Glomerular endothelial cell (primary cell): Measurements from ENCODE around the gene ATRIP. TPM values are rescaled to one million over a fixed set of nuclear protein-coding genes. Genes with fewer than 3 reads are reported as not detected.
"Not testable (repeated sequence)": the region's sequence is repeated elsewhere in the genome, so short reads cannot be mapped to it uniquely, and the experiment has no call there.

ENCODE experiments used
- DNase-seq: peaks from one replicate; pipeline ENCODE4 v3.0.0-alpha.2; 2011; ENCODE audit warnings: low read depth, low spot score; ENCODE audit errors: extremely low read depth
- total RNA-seq: library from RNA; depleted of rRNA; stranded (reverse); fragments of >200 nt; gene quantifications from 2 replicates; pipeline ENCODE4 v1.2.3, GENCODE V29; 2015

ATRIP gene
- total RNA-seq, 1 donor from 2014 or later = 8.6 TPM

DNA sequence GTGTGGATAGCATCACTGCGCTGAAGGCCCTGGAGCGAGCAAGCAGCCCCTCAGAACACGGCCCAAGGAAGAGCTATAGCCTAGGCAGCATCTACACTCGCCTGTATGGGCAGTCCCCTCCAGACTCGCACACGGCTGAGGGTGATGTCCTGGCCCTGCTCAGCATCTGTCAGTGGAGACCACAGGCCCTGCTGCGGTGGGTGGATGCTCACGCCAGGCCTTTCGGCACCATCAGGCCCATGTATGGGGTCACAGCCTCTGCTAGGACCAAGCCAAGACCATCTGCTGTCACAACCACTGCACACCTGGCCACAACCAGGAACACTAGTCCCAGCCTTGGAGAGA, 20.5 kb downstream of the ATRIP start:
- no peak for DNase-seq

DNA sequence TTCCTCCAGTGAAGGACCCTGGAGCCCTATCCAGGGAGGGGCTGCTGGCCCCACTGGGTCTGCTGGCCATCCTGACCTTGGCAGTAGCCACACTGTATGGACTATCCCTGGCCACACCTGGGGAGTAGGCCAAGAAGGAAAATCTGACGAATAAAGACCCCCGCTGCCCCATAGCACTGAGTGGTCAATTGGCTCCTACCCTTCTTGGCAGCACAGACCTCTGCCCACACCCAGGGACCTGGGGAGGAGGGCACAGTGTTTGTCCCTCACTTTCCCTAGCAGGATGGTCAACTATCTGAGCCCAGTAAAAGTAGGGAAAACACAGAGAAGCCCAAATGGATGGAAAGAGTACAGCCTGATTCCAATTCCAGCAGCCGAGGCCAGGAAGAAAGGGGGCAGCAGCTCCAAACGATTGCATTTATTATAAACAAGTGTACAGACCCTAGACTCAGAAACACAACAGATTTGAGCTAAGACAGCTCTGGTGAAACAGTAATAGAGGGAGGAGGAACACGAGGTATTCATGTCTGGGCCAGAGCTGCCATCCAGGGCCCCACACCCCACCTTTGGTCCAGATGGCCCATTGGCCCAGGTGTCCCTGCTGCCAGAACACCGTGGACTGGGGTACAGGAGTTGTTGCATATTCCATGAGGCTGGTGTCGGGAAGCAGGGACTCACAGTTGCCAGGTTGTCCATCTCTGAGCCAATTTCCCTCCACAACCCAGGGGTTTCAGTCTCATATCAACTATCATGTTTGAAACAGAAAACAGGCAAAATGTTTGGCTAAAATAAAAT, 21.1 kb downstream of the ATRIP start:
- no peak for DNase-seq

DNA sequence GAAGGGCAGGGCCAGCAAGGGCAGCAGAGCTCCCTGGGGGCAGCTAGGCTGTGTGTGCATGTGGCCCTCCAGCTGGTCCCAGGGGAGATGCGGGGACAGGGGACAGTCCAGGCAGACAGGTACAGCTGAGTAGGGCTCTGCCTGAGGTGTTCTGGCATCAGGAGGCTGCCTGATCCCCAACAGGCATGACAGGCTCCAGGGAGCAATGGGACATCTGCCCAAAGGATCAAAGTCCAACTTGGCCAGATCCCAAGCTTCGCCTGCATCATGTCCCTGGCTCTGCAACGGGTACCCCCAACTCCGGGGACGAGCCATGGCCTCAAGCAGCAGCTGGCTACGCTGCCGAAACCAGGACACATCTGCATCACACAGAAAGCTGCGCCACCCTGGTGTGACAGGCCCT, 21.8 kb downstream of the ATRIP start:
- DNase-seq = no peak

DNA sequence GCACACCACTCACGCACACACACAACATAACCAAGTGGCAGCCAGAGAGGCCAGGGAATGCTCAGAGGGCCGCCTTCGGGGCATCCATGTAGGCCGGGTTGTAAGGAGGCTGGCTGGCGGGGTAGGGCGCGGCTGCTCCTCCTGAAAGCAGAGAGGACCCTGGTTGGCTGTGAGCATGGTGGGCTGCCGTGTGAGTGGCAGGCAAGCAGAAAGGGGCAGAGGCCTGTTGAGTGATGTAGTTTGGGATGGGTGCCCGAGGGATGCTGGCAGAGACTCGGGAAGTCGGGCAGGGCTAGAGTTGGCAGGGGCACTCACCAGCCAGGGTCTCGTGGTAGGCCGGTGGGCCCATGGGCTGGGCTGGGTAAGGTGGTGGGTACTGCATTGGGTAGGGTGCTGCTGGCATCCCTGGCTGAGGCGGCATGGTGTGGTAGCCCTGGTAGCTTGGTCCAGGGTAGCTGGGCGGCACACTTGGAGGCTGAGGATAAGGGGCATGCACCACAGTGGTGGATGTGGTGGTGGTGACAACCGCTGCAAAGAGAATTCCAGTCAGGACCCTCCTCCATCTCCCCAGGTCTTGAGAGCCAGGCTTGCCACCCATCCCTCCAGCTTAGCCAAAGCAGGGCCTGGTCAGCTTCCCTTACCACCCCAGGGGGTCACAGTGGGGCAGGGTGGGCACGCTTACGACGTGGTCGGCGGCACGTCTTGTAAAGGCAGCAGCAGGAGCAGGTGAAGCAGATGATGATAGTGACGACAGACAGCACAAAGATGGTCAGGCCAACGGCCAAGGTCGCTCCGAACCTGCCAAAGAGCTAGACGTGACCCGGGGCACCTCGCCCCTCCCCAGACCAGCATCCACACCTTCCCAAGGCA, 22.7 kb downstream of the ATRIP start:
- no peak for DNase-seq

DNA sequence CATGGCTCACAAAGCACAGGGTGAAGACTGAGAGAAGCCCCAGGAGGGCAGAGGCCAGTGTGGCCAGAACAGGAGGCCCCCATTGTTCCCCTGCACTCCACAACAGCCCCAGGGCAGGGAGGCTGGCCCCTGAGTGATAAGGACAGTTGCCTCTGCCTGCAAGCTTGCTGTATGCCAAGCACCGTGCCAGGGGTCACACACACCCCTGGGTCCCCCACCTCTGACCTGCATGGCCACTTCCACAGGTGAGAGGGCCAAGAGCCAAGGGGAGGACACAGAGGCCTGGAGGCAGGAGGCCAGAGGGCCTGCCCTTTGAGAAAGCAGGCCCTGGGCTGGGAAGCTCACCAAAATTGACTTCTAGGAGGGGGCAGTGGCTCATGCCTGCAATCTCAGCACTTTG, 23.7 kb downstream of the ATRIP start:
- DNase-seq = no peak

DNA sequence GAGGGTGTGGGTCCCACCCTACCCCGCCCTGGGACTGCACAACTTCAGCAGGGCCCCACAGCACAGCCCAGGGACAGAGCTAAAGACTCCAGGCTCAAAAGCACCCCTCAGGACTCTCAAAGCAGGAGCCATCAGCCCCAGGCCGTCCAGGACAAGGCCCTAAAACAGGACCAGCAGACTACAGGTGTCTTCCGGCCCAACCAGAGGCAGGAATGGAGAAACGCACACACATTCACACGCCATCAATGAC, 26.1 kb downstream of the ATRIP start:
- DNase-seq = no peak

DNA sequence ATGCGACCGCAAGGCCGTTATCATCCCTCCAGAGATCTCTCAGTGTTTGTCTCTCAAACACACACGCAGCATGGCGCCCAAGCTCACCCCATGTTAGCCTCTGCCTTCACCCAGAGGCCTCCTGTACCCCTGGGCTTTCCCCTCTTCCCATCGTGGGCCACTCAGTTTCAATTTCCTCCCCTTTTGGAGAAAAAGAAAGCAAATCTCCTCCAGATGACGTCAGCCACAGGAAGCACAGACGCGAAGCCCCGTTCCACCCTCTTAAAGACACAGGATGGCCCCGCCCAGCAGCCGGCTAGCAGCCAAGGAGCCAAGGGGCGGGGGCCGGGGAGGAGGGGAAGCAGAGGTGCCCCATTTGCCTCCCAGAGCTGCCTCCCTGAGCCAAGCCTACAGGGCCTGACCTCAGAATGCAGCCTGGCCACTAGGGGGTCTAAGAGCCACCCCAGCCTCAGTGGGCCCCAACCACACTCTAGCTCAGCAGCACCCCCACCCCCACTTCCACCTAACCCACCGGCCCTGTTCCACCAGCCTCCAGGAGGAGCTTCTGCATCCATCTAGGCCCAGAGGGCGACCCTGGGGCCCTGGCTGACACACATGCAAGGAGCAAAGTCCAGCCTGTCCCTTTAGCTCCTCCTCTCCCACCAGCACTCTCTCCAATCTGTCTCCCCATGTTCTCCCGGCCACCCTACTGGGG, 26.5 kb downstream of the ATRIP start:
- peak; percentile 72 for DNase-seq

DNA sequence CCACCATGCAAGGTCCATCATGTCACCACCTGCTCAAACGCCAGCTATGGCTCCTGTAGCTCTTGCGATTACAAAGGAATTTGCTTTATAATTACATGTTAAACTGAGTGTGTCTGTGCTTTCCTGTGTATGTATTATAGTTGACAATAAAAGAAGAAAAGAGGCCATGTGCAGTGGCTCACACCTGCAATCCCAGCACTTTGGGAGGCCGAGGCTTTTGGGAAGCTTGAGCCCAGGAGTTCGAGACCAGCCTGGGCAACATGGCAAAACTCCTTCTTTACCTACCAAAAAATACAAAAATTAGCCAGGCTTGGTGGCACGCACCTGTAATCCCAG, 27.0 kb downstream of the ATRIP start:
- no peak for DNase-seq

DNA sequence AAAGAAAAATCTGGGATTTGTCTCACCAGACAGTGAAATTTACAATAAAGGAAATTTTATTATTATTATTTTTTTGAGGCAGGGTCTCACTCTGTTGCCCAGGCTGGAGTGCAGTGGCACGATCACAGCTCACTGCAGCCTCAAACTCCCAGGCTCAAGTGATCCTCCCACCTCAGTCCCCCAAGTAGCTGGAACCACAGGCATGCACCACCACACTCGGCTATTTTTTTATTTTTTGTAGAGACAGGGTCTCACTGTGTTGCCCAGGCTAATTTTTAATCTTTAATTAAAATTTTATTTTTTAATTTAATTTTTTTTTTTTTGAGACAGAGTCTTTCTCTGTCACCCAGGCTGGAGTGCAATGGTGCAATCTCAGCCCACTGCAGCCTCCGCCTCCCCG, 27.5 kb downstream of the ATRIP start:
- not testable (repeated sequence) for DNase-seq

DNA sequence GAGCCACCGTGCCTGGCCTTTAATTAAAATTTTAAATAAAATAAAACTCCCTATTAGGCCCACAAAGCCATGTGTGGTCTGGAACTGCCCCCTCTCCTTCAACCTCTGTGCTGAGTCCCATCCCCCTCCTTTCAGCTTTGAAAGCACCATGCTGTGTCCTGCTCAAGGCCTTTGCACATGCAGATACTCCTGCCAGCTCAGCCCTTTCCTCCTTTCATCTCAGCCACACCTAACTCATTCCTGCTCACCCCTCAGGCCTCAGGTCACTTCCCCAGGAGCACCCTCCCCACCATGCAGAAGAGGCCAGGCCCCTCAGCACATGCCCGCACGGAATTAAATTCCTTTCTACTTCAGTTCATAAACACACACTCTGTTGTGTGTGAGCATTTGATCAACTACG, 28.1 kb downstream of the ATRIP start:
- no peak for DNase-seq

DNA sequence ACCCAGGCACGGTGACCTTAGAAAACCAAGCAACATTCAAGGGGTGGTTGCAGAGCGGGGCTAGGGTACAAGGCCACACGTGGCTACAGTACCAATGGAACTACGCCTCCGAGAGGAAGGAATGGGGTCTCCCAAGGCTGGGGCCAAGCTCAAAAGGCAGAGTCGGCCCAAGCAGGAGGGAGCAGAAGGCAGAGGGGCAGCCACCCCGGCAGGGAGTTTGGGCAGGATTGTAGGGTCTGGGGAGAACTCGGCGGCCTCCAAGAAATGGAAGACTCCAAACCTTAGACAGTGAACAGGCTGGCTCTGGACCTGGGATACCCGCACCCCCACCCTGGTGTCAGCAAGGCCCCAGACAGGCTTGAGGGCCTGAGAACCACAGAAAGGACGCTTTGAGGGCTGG, 28.7 kb downstream of the ATRIP start:
- DNase-seq = no peak

DNA sequence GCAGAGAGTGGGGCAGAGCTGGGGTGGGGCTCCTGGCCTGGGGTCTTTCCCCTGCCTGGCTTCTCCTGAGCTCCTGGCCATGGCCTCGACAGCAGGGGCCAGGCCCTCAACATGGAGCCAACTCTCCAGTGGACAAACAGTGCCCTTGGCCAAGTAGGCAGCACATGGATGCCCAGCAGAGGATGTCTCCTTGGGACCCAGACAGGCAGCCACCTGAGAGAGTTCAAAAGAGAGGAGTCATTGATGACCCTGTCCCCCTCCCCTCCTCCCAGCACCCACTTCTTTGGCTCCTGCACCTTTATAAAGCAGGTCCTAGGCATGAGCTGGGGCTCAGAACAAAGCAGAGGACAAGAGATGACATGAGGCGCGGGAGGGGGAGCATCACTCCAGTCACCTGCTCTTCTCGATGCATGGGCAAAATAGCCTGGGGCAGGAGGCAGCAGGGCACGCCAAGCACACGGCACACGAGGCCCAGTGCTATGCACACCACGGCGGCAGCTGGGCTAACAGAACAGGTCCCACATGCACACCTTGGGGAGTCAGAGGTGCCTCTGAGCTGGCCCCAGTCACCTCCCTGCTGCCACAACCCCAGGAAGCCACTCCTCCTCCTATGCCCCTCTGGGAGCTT, 30.0 kb downstream of the ATRIP start:
- no peak for DNase-seq

DNA sequence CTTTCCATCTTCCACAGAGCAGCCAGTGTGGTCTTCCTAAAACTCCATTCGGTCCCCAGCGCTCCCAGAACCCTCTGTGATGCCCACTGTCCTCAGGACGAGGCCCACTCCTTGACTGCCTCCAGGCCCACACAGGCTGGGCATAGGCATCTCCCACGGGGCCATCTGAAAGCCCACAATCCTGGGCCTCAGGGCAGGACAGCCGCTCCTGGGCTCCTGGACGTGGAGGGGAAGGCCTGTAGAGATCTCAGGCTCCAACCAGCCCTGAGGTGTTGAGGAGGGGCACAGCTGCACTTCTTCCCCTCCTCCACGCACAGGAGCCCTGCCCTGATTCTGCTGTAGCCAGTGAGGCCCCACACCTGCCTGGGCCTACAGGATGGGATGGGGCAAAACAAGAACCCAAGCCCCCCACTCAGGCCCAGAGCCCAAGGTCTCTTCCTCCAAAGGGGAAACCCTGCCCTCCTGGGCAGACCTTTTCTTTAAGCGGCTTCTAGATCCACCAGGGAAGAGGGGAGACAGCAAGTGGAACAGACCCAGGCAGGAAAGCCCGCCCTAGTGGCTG, 31.5 kb downstream of the ATRIP start:
- DNase-seq = no peak

DNA sequence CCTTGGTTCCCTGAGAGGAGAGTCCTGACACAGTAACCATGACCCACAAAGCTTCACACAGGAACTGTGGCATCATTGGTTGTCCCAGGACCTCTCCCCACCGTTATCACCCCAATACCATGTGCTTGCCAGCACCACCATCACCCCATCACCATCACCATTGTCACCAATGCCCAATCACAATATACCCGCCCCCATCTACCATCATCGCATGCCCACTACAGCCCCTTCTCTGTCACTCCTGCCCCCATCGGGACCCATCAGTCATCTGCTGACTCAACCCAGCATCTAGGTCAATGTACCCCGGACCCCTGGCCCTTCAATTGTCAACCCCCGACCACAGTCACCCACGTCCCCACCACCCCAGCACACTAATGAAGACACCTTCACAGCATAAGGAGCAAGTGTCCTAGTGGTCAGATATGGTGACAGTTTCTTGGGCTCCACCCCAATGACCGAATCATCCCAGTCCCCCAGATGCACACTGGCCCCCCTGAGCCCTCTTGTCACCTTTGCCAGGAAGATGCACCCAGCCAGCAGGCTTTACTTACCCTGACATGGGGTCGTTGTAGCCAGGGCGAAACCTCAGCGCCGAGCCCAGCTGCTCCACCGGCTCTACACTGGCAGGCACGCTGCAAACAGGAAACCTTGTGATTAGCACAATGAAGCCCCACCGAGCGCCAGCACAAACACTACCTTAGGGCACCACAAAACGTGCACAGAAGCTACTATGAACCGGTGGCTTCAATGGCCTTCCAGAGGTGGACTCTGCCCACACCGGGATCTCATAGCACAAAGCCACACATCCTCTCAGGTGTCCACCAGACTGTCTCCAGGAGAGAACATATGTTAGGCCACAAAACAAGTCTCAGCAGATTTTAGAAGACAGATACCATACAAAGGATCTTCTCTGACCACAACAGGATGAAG, 32.4 kb downstream of the ATRIP start:
- no peak for DNase-seq

DNA sequence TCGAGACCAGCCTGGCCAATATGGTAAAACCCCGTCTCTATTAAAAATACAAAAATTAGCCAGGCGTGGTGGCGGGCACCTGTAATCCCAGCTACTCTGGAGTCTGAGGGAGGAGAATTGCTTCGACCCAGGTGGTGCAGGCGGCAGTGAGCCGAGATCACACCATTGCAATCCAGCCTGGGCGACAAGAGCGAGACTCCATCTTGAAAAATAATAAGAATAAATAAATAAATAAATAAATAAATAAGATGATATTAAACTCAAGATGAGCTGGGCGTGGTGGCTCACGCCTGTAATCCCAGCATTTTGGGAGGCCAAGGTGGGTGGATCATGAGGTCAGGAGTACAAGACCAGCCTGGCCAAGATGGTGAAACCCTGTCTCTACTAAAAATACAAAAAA, 34.4 kb downstream of the ATRIP start:
- DNase-seq = not testable (repeated sequence)

DNA sequence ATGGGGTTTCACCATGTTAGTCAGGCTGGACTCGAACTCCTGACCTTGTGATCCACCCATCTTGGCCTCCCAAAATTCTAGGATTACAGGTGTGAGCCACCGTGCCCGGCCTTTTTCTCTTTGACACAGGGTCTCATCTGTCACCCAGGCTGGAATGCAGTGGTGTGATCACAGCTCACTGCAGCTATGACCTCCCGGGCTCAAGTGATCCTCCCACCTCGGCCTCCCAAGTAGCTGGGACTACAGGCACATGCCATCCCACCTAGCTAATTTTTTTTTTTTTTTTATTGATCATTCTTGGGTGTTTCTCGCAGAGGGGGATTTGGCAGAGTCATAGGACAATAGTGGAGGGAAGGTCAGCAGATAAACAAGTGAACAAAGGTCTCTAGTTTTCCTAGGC, 36.3 kb downstream of the ATRIP start:
- not testable (repeated sequence) for DNase-seq

DNA sequence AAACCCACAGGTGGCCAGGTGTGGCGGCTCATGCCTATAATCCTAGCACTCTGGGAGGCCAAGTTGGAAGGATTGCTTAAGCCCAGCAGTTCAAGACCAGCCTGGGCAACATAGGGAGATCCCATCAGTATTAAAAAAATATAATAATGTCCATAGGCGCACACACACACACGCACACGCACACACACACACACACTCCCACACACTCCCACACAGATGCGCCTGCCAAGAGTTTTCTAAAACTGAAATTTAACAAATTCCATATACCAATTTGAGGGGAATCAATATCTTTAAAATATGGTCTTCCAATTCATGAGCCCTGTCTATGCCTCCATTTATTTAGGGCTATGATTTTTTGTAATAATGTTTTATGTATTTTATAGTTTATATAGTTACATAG, 40.4 kb downstream of the ATRIP start:
- no peak for DNase-seq

DNA sequence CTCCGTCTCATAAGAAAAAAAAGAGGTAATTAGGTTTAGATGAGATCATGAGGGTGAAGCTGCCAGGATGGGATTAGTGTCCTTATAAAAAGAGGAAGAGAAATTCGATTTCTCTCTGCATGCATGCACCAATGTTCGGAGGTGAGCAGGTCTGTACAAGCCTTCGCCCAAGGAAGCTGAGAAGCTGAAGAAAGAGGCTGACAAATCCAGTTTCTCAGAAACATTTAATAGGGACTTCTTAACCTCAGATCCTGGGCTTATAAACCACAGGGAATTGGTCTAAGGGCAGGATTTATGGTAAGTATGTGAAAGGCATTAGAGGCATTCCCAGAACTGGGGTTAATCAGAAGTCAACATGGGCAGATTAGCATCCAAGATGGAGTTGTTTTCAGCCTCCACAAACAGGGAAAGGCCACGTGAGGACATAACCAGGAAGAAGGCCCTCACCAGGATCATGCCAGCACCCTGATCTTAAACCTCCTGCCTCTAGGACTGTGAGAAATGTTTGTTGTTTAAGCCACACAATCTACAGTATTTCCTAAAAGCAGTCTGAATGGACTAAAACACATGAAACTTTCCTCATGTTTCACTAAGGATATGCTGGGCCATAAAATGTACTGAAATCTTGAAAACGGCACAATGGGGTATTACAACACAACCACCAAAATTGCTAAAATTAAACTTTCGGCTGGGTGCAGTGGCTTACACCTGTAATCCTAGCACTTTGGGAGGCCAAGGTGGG, 46.1 kb downstream of the ATRIP start:
- no peak for DNase-seq

DNA sequence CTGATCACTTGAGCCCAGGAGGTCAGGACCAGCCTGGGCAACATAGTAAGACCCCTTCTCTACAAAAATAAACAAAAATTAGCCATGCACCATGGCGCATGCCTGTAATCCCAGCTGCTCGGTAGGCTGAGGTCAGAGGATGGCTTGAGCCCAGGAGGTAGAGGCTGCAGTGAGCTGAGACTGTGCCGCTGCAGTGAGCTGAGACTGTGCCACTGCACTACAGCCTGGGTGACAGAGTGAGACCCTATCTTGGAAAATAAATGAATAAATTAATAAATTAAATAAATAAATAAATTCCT, 46.6 kb downstream of the ATRIP start:
- no peak for DNase-seq

DNA sequence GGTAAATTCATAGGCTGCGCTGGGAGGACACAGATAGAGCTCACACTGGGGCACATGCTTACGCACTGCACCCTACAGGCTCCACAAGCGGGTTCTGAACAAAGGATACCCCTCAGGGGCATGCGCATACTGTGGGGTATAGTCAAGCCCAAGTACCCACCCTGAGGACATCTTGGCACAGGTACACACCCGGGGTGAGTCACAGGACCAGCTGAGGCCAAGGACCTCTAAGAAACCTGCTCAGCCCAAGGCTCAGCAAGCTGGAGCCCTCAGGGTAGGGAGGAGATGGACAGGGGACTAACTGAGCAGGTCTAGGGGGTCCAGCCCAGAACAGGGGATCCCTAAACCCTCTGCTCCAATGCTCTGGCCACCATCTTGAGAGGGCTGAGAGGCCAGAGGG, 54.1 kb downstream of the ATRIP start:
- DNase-seq = no peak
